H9 (cell line): ENCODE results near the gene TBPL1. TPM values are rescaled to one million over a fixed set of nuclear protein-coding genes. Genes with fewer than 3 reads are reported as not detected.

Source experiments
- DNase-seq: peaks from one replicate; pipeline ENCODE4 v3.0.0-alpha.2; 2017
- H2AFZ ChIP-seq: one replicate; pipeline ENCODE4 v1.6.1; 2013; ENCODE audit warnings: mild to moderate bottlenecking, low read length, control low read depth, moderate library complexity
- H2AK5ac ChIP-seq: 2 replicates; pipeline ENCODE4 v1.6.1; 2013; ENCODE audit warnings: low read length, control low read depth, mixed read lengths; ENCODE audit not compliant: insufficient read length
- H2BK120ac ChIP-seq: one replicate; pipeline ENCODE4 v1.6.1; 2013; ENCODE audit warnings: low read depth, mild to moderate bottlenecking, low read length, control low read depth, inconsistent platforms; ENCODE audit not compliant: poor library complexity, severe bottlenecking
- H2BK12ac ChIP-seq: 2 replicates; pipeline ENCODE4 v1.6.1; 2013; ENCODE audit warnings: low read length, control low read depth, mixed read lengths, low read depth; ENCODE audit not compliant: insufficient read length
- H2BK15ac ChIP-seq: 2 replicates; pipeline ENCODE4 v1.6.1; 2013; ENCODE audit warnings: low read depth, low read length, control low read depth
- H2BK20ac ChIP-seq: one replicate; pipeline ENCODE4 v1.6.1; 2013; ENCODE audit warnings: low read depth, mild to moderate bottlenecking, low read length, control low read depth, inconsistent platforms; ENCODE audit not compliant: poor library complexity, severe bottlenecking
- H2BK5ac ChIP-seq: 2 replicates; pipeline ENCODE4 v1.6.1; 2013; ENCODE audit warnings: low read length, control low read depth, mixed read lengths; ENCODE audit not compliant: insufficient read length
- H3K14ac ChIP-seq: 2 replicates; pipeline ENCODE4 v1.6.1; 2013; ENCODE audit warnings: low read length, control low read depth; ENCODE audit not compliant: insufficient read depth
- H3K18ac ChIP-seq: 2 replicates; pipeline ENCODE4 v1.6.1; 2013; ENCODE audit warnings: low read depth, mild to moderate bottlenecking, mixed read lengths, low read length, control low read depth; ENCODE audit not compliant: insufficient read length
- H3K23ac ChIP-seq: 2 replicates; pipeline ENCODE4 v1.6.1; 2013; ENCODE audit warnings: low read length, control low read depth, mixed read lengths, low read depth; ENCODE audit not compliant: insufficient read length
- H3K23me2 ChIP-seq: 2 replicates; pipeline ENCODE4 v1.6.1; 2013; ENCODE audit warnings: low read depth, mild to moderate bottlenecking, mixed read lengths, low read length, control low read depth; ENCODE audit not compliant: insufficient read length, poor library complexity, severe bottlenecking
- H3K27ac ChIP-seq: 2 replicates; pipeline ENCODE4 v1.5.1; 2013; ENCODE audit warnings: low read length, control low read depth, mixed read lengths, low read depth; ENCODE audit not compliant: insufficient read length
- H3K27me3 ChIP-seq: 2 replicates; pipeline ENCODE4 v1.6.1; 2013; ENCODE audit warnings: low read length, control low read depth, inconsistent platforms; ENCODE audit not compliant: insufficient read depth
- H3K4ac ChIP-seq: 2 replicates; pipeline ENCODE4 v1.6.1; 2013; ENCODE audit warnings: low read depth, mild to moderate bottlenecking, control low read depth, inconsistent platforms, low read length, moderate library complexity
- H3K4me1 ChIP-seq: 2 replicates; pipeline ENCODE4 v1.6.1; 2013; ENCODE audit warnings: low read length, control low read depth, inconsistent platforms; ENCODE audit not compliant: insufficient read depth
- H3K4me2 ChIP-seq: 2 replicates; pipeline ENCODE4 v1.6.1; 2013; ENCODE audit warnings: low read length, control low read depth, mixed read lengths; ENCODE audit not compliant: insufficient read length, insufficient read depth
- H3K56ac ChIP-seq: 2 replicates; pipeline ENCODE4 v1.6.1; 2013; ENCODE audit warnings: low read depth, mild to moderate bottlenecking, mixed read lengths, low read length, control low read depth; ENCODE audit not compliant: insufficient read length
- H3K79me1 ChIP-seq: 2 replicates; pipeline ENCODE4 v1.6.1; 2013; ENCODE audit warnings: low read depth, mild to moderate bottlenecking, moderate library complexity, low read length, control low read depth, inconsistent platforms; ENCODE audit not compliant: insufficient read depth, poor library complexity, severe bottlenecking
- H3K79me2 ChIP-seq: 2 replicates; pipeline ENCODE4 v1.6.1; 2013; ENCODE audit warnings: low read length, control low read depth, inconsistent platforms; ENCODE audit not compliant: insufficient read depth
- H3K9ac ChIP-seq: 2 replicates; pipeline ENCODE4 v1.6.1; 2013; ENCODE audit warnings: low read length, control low read depth, mixed read lengths; ENCODE audit not compliant: insufficient read length; ENCODE audit errors: extremely low read depth
- H3K9me3 ChIP-seq: one replicate; pipeline ENCODE4 v1.6.1; 2013; ENCODE audit warnings: low read depth, low read length, inconsistent platforms; ENCODE audit not compliant: control insufficient read depth
- H3T11ph ChIP-seq: one replicate; pipeline ENCODE4 v1.6.1; 2013; ENCODE audit warnings: mild to moderate bottlenecking, low read length, control low read depth, inconsistent platforms
- H4K20me1 ChIP-seq: one replicate; pipeline ENCODE4 v1.6.1; 2013; ENCODE audit not compliant: control insufficient read depth, insufficient read length, insufficient read depth
- H4K5ac ChIP-seq: 2 replicates; pipeline ENCODE4 v1.6.1; 2013; ENCODE audit warnings: low read depth, mild to moderate bottlenecking, mixed read lengths, low read length, control low read depth; ENCODE audit not compliant: insufficient read length
- H4K8ac ChIP-seq: replicated peaks from 2 replicates; pipeline ENCODE4 v1.6.1; 2013; ENCODE audit warnings: low read length, control low read depth, mixed read lengths, low read depth; ENCODE audit not compliant: insufficient read length
- H4K91ac ChIP-seq: 2 replicates; pipeline ENCODE4 v1.6.1; 2013; ENCODE audit warnings: low read depth, mild to moderate bottlenecking, moderate library complexity, mixed read lengths, low read length, control low read depth; ENCODE audit not compliant: insufficient read length
- H3K27ac Mint-ChIP-seq, 3 experiments: 2 replicates in 2 of 3; 3 replicates in 1 of 3; pipeline ENCODE4 v1.8.0; 2020 to 2021; ENCODE audit warnings: mixed read lengths in 3 of 3, mild to moderate bottlenecking in 1 of 3, moderate library complexity in 1 of 3
- H3K27me3 Mint-ChIP-seq: 2 replicates; pipeline ENCODE4 v1.8.0; 2021; ENCODE audit warnings: low read depth, mild to moderate bottlenecking, moderate library complexity, mixed read lengths
- H3K36me3 Mint-ChIP-seq, 3 experiments: 2 replicates in 2 of 3; 3 replicates in 1 of 3; pipeline ENCODE4 v1.8.0; 2020 to 2021; ENCODE audit warnings: low read depth in 3 of 3, mixed read lengths in 3 of 3; ENCODE audit not compliant: insufficient read depth in 1 of 3
- H3K4me1 Mint-ChIP-seq, 2 experiments: 2 replicates each; pipeline ENCODE4 v1.8.0; 2020; ENCODE audit warnings: mixed read lengths in 2 of 2
- H3K4me3 Mint-ChIP-seq, 2 experiments: 2 replicates in 1 of 2; 3 replicates in 1 of 2; pipeline ENCODE4 v1.8.0; 2020 to 2021; ENCODE audit warnings: mild to moderate bottlenecking in 2 of 2, mixed read lengths in 2 of 2, moderate library complexity in 1 of 2
- H3K9me3 Mint-ChIP-seq, 2 experiments: 2 replicates in 1 of 2; 3 replicates in 1 of 2; pipeline ENCODE4 v1.8.0; 2020; ENCODE audit warnings: mild to moderate bottlenecking in 2 of 2, mixed read lengths in 2 of 2, moderate library complexity in 1 of 2
- CTCF ChIP-seq: fragments of 200-600 bp; sonication (generic); conservative IDR thresholded peaks from 3 replicates; pipeline ENCODE4 v1.8.0; 2021; ENCODE audit warnings: antibody characterized with exemption, mild to moderate bottlenecking
- WGBS: extraction: QIAGEN DNeasy Blood & Tissue Kit; methylation state at CpG from one replicate; pipeline ENCODE4 v1.1.7; 2013; ENCODE audit warnings: missing lambda C conversion rate, low lambda C conversion rate, mixed read lengths; ENCODE audit not compliant: insufficient read length; ENCODE audit errors: extremely low coverage; 5-methylcytosine and 5-hydroxymethylcytosine counted together
- total RNA-seq: library from RNA; stranded (reverse); gene quantifications from 2 replicates; pipeline ENCODE4 v1.2.1, GENCODE V29; 2021

Gene TBPL1
- total RNA-seq, 1 experiment from 2014 or later: 49.7 TPM

GRCh38 chr6:133948472-133948871 lies 4.6 kb upstream of the TBPL1 start:
- TF ChIP-seq CTCF: no peak
- no peak overlapping the region for H2BK5ac ChIP-seq
- H3K79me2 ChIP-seq: no peaks in the 10 kb centered on the region
- Mint-ChIP-seq H3K9me3 (no peaks in the 10 kb centered on the region), H3K36me3 (no peaks in the 10 kb centered on the region), H3K4me3 (no peak overlapping the region), H3K4me1 (peaks cover 6 to 13% of the 10 kb centered on the region in 2 experiments), H3K27ac (no peak overlapping the region), H3K27me3 (peaks cover 21% of the 10 kb centered on the region)
- no peak overlapping the region for H3K9ac ChIP-seq
- no peak overlapping the region for H3T11ph ChIP-seq
- no peak overlapping the region for H2AK5ac ChIP-seq
- no peak overlapping the region for H2BK20ac ChIP-seq
- no peak overlapping the region for H3K56ac ChIP-seq
- H3K4me2 ChIP-seq: no peak overlapping the region
- no peak overlapping the region for H4K91ac ChIP-seq
- no peak overlapping the region for H4K5ac ChIP-seq
- no peak overlapping the region for H3K27ac ChIP-seq
- H4K8ac ChIP-seq: no peak overlapping the region
- no peaks in the 10 kb centered on the region for H3K27me3 ChIP-seq
- H2AFZ ChIP-seq: no peak overlapping the region
- DNase-seq: no peak
- H2BK15ac ChIP-seq: no peak overlapping the region
- H2BK12ac ChIP-seq: no peak overlapping the region
- H3K23ac ChIP-seq: no peak overlapping the region
- WGBS: no CpG with 5 or more reads among the region's 2 CpGs
- no peaks in the 10 kb centered on the region for H3K9me3 ChIP-seq
- no peak overlapping the region for H3K4ac ChIP-seq
- no peak overlapping the region for H2BK120ac ChIP-seq
- H3K18ac ChIP-seq: no peak overlapping the region
- no peak overlapping the region for H3K14ac ChIP-seq
- no peaks in the 10 kb centered on the region for H4K20me1 ChIP-seq
- no peaks in the 10 kb centered on the region; the same call in 1 of the 2 replicates for H3K4me1 ChIP-seq
- H3K23me2 ChIP-seq: peaks cover 7% of the 10 kb centered on the region
- H3K79me1 ChIP-seq: no peaks in the 10 kb centered on the region
